ENCODE data around the gene USF3. TPM values are rescaled to one million over a fixed set of nuclear protein-coding genes. Genes with fewer than 3 reads are reported as not detected.

USF3 gene
- total RNA-seq, 2 experiments from 2014 or later, result 11.7 to 18.1 TPM

DNA sequence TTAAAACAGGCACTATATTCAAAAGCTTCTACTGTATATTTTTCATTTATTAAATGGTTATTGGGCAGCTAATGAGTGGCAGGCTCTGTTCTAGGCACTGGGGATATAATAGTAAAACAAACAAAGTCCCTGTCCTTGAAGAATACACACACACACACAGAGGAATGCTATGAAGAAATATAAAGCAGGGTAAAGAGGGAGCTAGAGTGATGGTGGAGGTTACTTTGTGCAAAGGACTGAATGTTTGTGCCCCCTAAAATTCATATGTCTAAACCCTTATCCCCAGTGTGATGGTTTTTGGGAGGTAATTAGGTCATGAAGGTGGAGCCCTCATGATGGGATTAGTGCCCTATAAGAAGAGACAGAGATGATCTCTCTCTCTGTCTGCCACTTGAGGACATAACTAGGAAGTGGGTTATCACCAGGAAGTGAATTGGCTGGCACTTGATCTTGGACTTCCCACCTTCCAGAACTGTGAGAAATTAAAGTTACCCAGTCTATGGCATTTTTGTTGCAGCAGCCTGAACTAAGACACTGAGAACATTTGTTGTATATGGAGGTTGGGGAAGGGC is 31.8 kb downstream of the USF3 start:
- H3K27ac ChIP-seq (ENCODE audit: low read depth, low read length, poor library complexity, severe bottlenecking), result no peak overlapping the region
- CTCF ChIA-PET (ENCODE audit: unreplicated experiment), result no interaction called here
- no peaks in the 10 kb centered on the region for H4K20me1 ChIP-seq (ENCODE audit: insufficient read depth, low read length)

DNA sequence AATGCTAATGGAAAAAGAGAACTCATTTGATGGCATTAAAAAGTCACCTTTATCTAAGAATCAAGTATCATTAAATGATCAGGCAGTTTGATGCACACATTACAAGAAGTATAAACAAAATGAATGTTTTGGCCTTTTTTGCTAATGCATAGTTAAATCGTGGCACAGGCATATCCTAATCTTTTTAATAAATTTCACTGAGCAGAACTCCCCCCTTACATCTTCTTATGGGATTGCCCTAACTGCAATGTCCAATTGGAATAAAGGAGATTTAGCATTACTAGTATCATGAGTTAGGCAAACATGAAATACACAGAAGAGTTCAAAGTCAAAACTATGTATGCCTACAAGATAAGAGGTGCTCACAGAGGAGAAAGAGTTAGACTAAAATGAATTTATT is 32.7 kb downstream of the USF3 start:
- H3K27ac ChIP-seq (ENCODE audit: low read depth, low read length, poor library complexity, severe bottlenecking), result no peak overlapping the region
- peaks cover 30% of the 10 kb centered on the region for H3K36me3 ChIP-seq (ENCODE audit: insufficient read depth, low read length)
- H3K4me1 ChIP-seq (ENCODE audit: insufficient read depth, low read length, poor library complexity, severe bottlenecking), result peaks cover 40% of the 10 kb centered on the region

More for the DNA sequence above, 31.8 kb downstream of the USF3 start:
- peaks cover 32% of the 10 kb centered on the region for H3K4me1 ChIP-seq (ENCODE audit: insufficient read depth, low read length, poor library complexity, severe bottlenecking)
- no peak overlapping the region for H3K4me2 ChIP-seq (ENCODE audit: low read length)
- intact Hi-C loops (cut with micrococcal nuclease; ENCODE audit: unreplicated experiment), result no loop called here
- H3K9me2 ChIP-seq (ENCODE audit: insufficient read depth, low read length), result no peaks in the 10 kb centered on the region
- H3K9me3 ChIP-seq (ENCODE audit: low read length), result no peaks in the 10 kb centered on the region
- no peak for DNase-seq (ENCODE audit: low spot score)
- TF ChIP-seq, protein P1, sequence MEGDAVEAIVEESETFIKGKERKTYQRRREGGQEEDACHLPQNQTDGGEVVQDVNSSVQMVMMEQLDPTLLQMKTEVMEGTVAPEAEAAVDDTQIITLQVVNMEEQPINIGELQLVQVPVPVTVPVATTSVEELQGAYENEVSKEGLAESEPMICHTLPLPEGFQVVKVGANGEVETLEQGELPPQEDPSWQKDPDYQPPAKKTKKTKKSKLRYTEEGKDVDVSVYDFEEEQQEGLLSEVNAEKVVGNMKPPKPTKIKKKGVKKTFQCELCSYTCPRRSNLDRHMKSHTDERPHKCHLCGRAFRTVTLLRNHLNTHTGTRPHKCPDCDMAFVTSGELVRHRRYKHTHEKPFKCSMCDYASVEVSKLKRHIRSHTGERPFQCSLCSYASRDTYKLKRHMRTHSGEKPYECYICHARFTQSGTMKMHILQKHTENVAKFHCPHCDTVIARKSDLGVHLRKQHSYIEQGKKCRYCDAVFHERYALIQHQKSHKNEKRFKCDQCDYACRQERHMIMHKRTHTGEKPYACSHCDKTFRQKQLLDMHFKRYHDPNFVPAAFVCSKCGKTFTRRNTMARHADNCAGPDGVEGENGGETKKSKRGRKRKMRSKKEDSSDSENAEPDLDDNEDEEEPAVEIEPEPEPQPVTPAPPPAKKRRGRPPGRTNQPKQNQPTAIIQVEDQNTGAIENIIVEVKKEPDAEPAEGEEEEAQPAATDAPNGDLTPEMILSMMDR (conservative IDR thresholded peaks at IDR 0.05; ENCODE audit: low read length), result no peak
- TF ChIP-seq EZH2phosphoT487 (IDR thresholded peaks at IDR 0.05; ENCODE audit: borderline replicate concordance, low read depth, low read length), result no peak
- POLR2A ChIA-PET, result interaction anchor here (1.5 kb wide), 1 partner anchor 13 kb away, joined by 9 read pairs; no protein-coding TSS in a partner anchor
- no peak overlapping the region for H3K4me3 ChIP-seq (ENCODE audit: low read depth, low read length, poor library complexity, severe bottlenecking)
- H2AFZ ChIP-seq (ENCODE audit: low read length), result no peak overlapping the region
- no peaks in the 10 kb centered on the region for H3K79me2 ChIP-seq (ENCODE audit: insufficient read depth, low read depth, low read length)
- peaks cover 29% of the 10 kb centered on the region for H3K36me3 ChIP-seq (ENCODE audit: insufficient read depth, low read length)
- BruUV-seq (replicated peaks), result no TSS peak

More for the DNA sequence above, 32.7 kb downstream of the USF3 start:
- no TSS peak for BruUV-seq (replicated peaks)
- CTCF ChIA-PET (ENCODE audit: unreplicated experiment), result no interaction called here
- no peak overlapping the region for H3K4me3 ChIP-seq (ENCODE audit: low read depth, low read length, poor library complexity, severe bottlenecking)
- H3K4me2 ChIP-seq (ENCODE audit: low read length), result no peak overlapping the region
- no peaks in the 10 kb centered on the region for H3K9me3 ChIP-seq (ENCODE audit: low read length)
- no peak overlapping the region for H2AFZ ChIP-seq (ENCODE audit: low read length)
- intact Hi-C loops (cut with micrococcal nuclease; ENCODE audit: unreplicated experiment), result no loop called here
- no peak for DNase-seq (ENCODE audit: low spot score)
- TF ChIP-seq EZH2phosphoT487 (IDR thresholded peaks at IDR 0.05; ENCODE audit: borderline replicate concordance, low read depth, low read length), result no peak
- TF ChIP-seq, protein P1 (conservative IDR thresholded peaks at IDR 0.05; ENCODE audit: low read length), result no peak
- no peaks in the 10 kb centered on the region for H4K20me1 ChIP-seq (ENCODE audit: insufficient read depth, low read length)
- H3K9me2 ChIP-seq (ENCODE audit: insufficient read depth, low read length), result no peaks in the 10 kb centered on the region
- POLR2A ChIA-PET, result interaction anchor here (1.2 to 1.5 kb wide), 3 partner anchors 10 to 32 kb away, joined by 3 to 9 read pairs (median 4); partner anchors contain the start of gene USF3
- no peaks in the 10 kb centered on the region for H3K79me2 ChIP-seq (ENCODE audit: insufficient read depth, low read depth, low read length)

All from OCI-LY7 (cell line).